OCI-LY1 (cell line): ENCODE measurements around the gene KLHL25.

Experiments
- CTCF ChIP-seq: fragments of 200-600 bp; sonication (generic), shearing (Covaris generic); IDR thresholded peaks from 2 replicates; pipeline ENCODE4 v1.5.1; 2017; ENCODE audit warnings: mild to moderate bottlenecking, antibody characterized with exemption, low read length, moderate library complexity, mixed read lengths
- EZH2 ChIP-seq: fragments of 200-600 bp; sonication (generic), shearing (Covaris generic); IDR thresholded peaks from 2 replicates; pipeline ENCODE4 v1.8.0; 2017; ENCODE audit warnings: borderline replicate concordance, mixed run types, mild to moderate bottlenecking, antibody characterized with exemption, low read length, moderate library complexity, mixed read lengths

GRCh38 chr15:85755471-85755870, 39.3 kb downstream of the KLHL25 start:
- TF ChIP-seq CTCF (no peak), EZH2 (no peak)
